Sigmoid colon (tissue), 7 donors: Measurements from ENCODE around the gene GALP. TPM values are rescaled to one million over a fixed set of nuclear protein-coding genes. Genes with fewer than 3 reads are reported as not detected.
"Not testable (repeated sequence)": the region's sequence is repeated elsewhere in the genome, so short reads cannot be mapped to it uniquely, and the experiment has no call there.

Source experiments
- DNase-seq: peaks from one replicate; pipeline ENCODE4 v3.0.0-alpha.2; 2019
- H3K27ac ChIP-seq, 4 donors: fragments of 200-600 bp; sonication (generic); one replicate each; pipeline ENCODE4 v1.5.1; 2016 to 2019; ENCODE audit warnings: mild to moderate bottlenecking in 1 of 4
- H3K27me3 ChIP-seq, 3 donors: fragments of 200-600 bp; sonication (generic); one replicate each; pipeline ENCODE4 v1.5.1; 2019; ENCODE audit warnings: mild to moderate bottlenecking in 1 of 3
- H3K36me3 ChIP-seq, 4 donors: fragments of 200-600 bp; sonication (generic); one replicate each; pipeline ENCODE4 v1.5.1; 2016 to 2019
- H3K4me1 ChIP-seq, 4 donors: fragments of 200-600 bp; sonication (generic); one replicate each; pipeline ENCODE4 v1.5.1; 2017 to 2019
- H3K4me3 ChIP-seq, 4 donors: fragments of 200-600 bp; sonication (generic); one replicate each; pipeline ENCODE4 v1.5.1; 2017 to 2019; ENCODE audit warnings: mild to moderate bottlenecking in 2 of 4, moderate library complexity in 1 of 4
- H3K9me3 ChIP-seq, 4 donors: fragments of 200-600 bp in 3 of 4; sonication (generic) in 3 of 4; one replicate each; pipeline versions ENCODE4 v1.5.1 to v1.6.1; 2013 to 2019
- EP300 ChIP-seq, 4 donors: sonication (generic); formaldehyde crosslinking; IDR thresholded peaks; one replicate each; pipeline ENCODE4 v1.6.1; 2017; ENCODE audit warnings: antibody characterized with exemption in 4 of 4
- POLR2A ChIP-seq, 2 donors: fragments of 450-650 bp; IDR thresholded peaks; one replicate each; pipeline ENCODE4 v1.6.1; 2016; ENCODE audit warnings: antibody characterized with exemption in 2 of 2, mild to moderate bottlenecking in 2 of 2, moderate library complexity in 2 of 2
- POLR2AphosphoS5 ChIP-seq, 4 donors: sonication (generic); formaldehyde crosslinking; IDR thresholded peaks; one replicate each; pipeline ENCODE4 v1.6.1; 2017; ENCODE audit warnings: antibody characterized with exemption in 4 of 4
- WGBS, 2 donors: extraction: QIAGEN DNeasy Blood & Tissue Kit; methylation state at CpG; one replicate each; pipeline ENCODE4 v1.1.7; 2013; 5-methylcytosine and 5-hydroxymethylcytosine counted together
- intact Hi-C: fragments of 100-400 bp; cut with DNase I; formaldehyde crosslinking; loops from one replicate; pipeline ENCODE4 v1.15.1; 2023
- polyA plus RNA-seq, 3 donors: library from polyadenylated mRNA; stranded (reverse); fragments of 200-250 nt; gene quantifications; one replicate each; pipeline ENCODE4 v1.2.3, GENCODE V29; 2013
- total RNA-seq, 4 donors: library from RNA; depleted of rRNA; stranded (reverse); fragments of >200 nt; gene quantifications; one replicate each; pipeline ENCODE4 v1.1.0, GENCODE V29; 2016
- TF ChIP-seq, protein P1 (sequence below), 4 experiments: fragments of 450-650 bp in 3 of 4; fragments of 200-600 bp in 1 of 4; IDR thresholded peaks; one replicate each; pipeline ENCODE4 v1.5.1; 2016 to 2019; ENCODE audit warnings: antibody characterized with exemption in 4 of 4, mild to moderate bottlenecking in 3 of 4, moderate library complexity in 2 of 4
- donor health status: healthy with polysubstance abuse.
- donor health status: Bipolar disorder and iron deficiency.
- donor health status: healthy.

Gene GALP
- total and polyA plus RNA-seq, 7 donors = not detected

DNA sequence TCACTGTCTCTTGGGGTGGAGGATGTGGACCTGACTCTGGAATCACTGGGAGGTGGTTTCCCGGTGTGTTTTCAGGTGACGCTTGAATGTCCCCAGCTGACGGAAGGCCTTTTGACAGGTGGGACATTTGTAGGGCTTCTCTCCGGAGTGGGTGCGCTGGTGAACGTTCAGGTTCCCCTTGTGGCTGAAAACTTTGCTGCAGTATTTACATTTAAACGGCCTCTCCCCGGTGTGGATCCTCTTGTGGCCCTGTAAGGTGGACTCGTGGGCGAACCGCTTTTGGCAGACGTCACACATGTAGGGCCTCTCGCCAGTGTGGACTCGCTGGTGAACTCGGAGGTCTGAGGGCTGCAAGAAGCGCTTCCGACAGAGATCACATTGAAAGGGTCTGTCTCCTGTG is 14.0 kb downstream of the GALP start:
- intact Hi-C loops = no loop called here
- H3K36me3 ChIP-seq = no peaks in the 10 kb centered on the region
- H3K27ac ChIP-seq = no peak overlapping the region
- TF ChIP-seq EP300 (IDR thresholded peaks at IDR 0.05) (no peak), POLR2A (IDR thresholded peaks at IDR 0.05) (no peak), POLR2AphosphoS5 (IDR thresholded peaks at IDR 0.05) (no peak)
- TF ChIP-seq, protein P1, sequence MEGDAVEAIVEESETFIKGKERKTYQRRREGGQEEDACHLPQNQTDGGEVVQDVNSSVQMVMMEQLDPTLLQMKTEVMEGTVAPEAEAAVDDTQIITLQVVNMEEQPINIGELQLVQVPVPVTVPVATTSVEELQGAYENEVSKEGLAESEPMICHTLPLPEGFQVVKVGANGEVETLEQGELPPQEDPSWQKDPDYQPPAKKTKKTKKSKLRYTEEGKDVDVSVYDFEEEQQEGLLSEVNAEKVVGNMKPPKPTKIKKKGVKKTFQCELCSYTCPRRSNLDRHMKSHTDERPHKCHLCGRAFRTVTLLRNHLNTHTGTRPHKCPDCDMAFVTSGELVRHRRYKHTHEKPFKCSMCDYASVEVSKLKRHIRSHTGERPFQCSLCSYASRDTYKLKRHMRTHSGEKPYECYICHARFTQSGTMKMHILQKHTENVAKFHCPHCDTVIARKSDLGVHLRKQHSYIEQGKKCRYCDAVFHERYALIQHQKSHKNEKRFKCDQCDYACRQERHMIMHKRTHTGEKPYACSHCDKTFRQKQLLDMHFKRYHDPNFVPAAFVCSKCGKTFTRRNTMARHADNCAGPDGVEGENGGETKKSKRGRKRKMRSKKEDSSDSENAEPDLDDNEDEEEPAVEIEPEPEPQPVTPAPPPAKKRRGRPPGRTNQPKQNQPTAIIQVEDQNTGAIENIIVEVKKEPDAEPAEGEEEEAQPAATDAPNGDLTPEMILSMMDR (IDR thresholded peaks at IDR 0.05) = no peak
- no peaks in the 10 kb centered on the region for H3K9me3 ChIP-seq
- 76 to 78% methylated on average over 17 of the region's 17 CpGs for WGBS, 2 donors
- no peak for DNase-seq
- H3K4me3 ChIP-seq = no peak overlapping the region
- H3K27me3 ChIP-seq = peaks cover 0 to 7% (median 0%) of the 10 kb centered on the region in 3 donors
- no peaks in the 10 kb centered on the region for H3K4me1 ChIP-seq

DNA sequence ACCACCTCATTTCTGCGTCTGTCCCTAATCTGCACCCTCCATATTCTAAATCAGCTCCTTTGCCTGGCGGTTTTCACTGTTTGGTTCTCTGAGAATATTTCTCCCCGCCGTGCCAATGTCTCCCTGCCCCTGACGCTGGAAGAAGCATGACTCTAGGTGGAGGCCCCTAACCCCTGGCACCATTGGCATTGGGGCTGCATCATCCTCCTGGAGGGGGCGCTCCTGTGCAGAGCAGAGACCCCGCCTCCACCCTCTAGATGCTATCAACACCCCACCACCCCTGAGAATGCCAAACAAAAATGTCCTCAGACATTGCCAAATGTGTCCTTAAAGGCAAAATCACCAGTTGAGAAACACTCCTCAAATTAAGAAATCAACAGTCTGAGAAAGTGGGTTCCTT is 15.3 kb downstream of the GALP start:
- intact Hi-C loops = no loop called here
- WGBS, 2 donors = 75 to 82% methylated on average over 7 of the region's 7 CpGs

DNA sequence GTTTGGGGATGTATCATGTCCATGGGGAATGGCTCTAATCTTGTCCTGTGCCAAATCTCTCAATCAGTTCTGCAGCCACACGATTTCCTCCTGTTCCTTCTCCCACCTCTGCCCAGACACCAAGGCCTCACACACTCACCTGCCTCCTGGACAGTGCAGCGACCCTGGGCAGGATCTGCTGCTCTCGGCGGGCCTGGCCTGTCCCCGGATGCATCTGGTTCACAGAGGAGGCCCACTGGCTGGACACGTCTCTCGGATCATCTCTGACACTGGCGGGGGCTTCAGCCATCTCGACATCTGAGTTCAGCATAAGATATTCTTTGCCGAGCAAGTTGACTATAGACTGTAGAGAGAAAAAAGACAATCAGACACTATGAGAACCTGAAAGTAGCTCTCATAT is 15.9 kb downstream of the GALP start:
- Histone ChIP-seq H3K27me3 (peaks cover 0 to 1% (median 0%) of the 10 kb centered on the region in 3 donors), H3K27ac (no peak overlapping the region), H3K36me3 (no peaks in the 10 kb centered on the region), H3K9me3 (no peaks in the 10 kb centered on the region), H3K4me1 (no peaks in the 10 kb centered on the region), H3K4me3 (no peak overlapping the region)
- 87 to 88% methylated on average over 10 of the region's 10 CpGs for WGBS, 2 donors
- TF ChIP-seq EP300 (IDR thresholded peaks at IDR 0.05) = no peak
- no peak for TF ChIP-seq POLR2AphosphoS5 (IDR thresholded peaks at IDR 0.05)
- TF ChIP-seq, protein P1 (IDR thresholded peaks at IDR 0.05) = no peak
- TF ChIP-seq POLR2A (IDR thresholded peaks at IDR 0.05) = no peak
- DNase-seq = no peak
- intact Hi-C loops = no loop called here

More for the DNA sequence above, 15.3 kb downstream of the GALP start:
- no peak for DNase-seq
- Histone ChIP-seq H3K4me1 (no peaks in the 10 kb centered on the region), H3K9me3 (no peaks in the 10 kb centered on the region), H3K4me3 (no peak overlapping the region), H3K27me3 (peaks cover 0 to 6% (median 0%) of the 10 kb centered on the region in 3 donors), H3K36me3 (no peaks in the 10 kb centered on the region), H3K27ac (no peak overlapping the region)
- TF ChIP-seq POLR2AphosphoS5 (IDR thresholded peaks at IDR 0.05) = no peak
- TF ChIP-seq EP300 (IDR thresholded peaks at IDR 0.05) = no peak

DNA sequence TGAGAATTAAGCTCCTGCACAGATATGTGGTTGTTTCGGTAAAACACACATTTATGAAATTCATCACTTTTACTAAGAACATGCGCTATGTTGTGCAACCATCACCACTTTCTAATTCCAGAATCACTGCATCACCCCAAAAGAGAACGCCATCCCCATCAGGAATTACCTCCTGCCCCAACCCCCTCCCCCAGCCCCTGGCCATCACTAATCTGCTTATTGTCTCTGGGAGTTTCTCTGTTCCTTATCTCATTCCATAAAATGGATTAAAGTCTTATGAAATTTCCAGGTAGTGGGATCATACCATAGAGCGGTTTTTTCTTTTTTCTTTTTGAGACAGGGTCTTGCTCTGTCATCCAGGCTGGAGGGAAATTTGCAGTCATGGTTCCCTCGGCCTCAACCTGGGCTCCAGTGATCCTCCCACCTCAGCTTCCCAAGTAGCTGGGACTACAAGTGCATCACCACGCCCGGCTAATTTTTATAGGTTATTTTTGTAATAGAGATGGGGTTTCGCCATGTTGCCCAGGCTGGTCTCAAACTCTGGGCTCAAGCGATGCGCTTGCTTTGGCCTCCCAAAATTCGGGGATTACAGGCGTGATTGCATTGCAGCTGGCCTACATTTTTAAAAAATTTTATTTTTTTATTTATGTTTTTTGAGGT is 18.3 kb downstream of the GALP start:
- 89 to 91% methylated on average over 12 of the region's 12 CpGs for WGBS, 2 donors
- Histone ChIP-seq H3K27me3 (no peaks in the 10 kb centered on the region), H3K4me1 (no peaks in the 10 kb centered on the region), H3K27ac (no peak overlapping the region), H3K9me3 (no peaks in the 10 kb centered on the region), H3K4me3 (no peak overlapping the region), H3K36me3 (no peaks in the 10 kb centered on the region)
- DNase-seq = no peak
- no peak for TF ChIP-seq POLR2A (IDR thresholded peaks at IDR 0.05)
- no peak for TF ChIP-seq EP300 (IDR thresholded peaks at IDR 0.05)
- TF ChIP-seq, protein P1 (IDR thresholded peaks at IDR 0.05) = no peak
- TF ChIP-seq POLR2AphosphoS5 (IDR thresholded peaks at IDR 0.05) = no peak
- intact Hi-C loops = no loop called here

DNA sequence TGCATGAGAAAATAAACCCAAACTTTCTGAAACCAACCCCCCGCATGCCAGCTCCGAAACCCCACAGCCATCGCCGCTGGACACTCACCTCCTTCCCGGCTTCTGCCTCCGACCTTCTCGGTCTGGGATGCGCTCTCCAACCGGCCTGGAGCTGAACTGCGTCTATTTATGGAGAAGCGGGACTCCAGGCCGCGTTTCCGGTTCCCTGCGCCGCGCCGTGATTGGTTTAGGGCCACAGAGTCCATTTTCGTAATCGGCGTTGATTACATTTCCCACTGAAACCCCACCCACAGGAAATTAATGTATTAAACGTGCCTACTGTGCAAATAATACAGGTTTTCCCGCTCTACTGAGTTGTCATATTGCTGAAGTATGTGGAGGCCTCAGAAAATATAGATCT is 21.8 kb downstream of the GALP start, which contains the start of gene ZSCAN5B:
Gene ZSCAN5B (minus strand): TSS at position 138 of the 400 bp plus-strand sequence. CDS start 4,731 bp downstream, outside the sequence.
- H3K27ac ChIP-seq, H3K4me1 ChIP-seq, H3K27me3 ChIP-seq, DNase-seq, H3K36me3 ChIP-seq, H3K4me3 ChIP-seq, H3K9me3 ChIP-seq, intact Hi-C loops: not testable (repeated sequence)
- WGBS, 2 donors = 89 to 92% methylated on average over 23 of the region's 23 CpGs

DNA sequence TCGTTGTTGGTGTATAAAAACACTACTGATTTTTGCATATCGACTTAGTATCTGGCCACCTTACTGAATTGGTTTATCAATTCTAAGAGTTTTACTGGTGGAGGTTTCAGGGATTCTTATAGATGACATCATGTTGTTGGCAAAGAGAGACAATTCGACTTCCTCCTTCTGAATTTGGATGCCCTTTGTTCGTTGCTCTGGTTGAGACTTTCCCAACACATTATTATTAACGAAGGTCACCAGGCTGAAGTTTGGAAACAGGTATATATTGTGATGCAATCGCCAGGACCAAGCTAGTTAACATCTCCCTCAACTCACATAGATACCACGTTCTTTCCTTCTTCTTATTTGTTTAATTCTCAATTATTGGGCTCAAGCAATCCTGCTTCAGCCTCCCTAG is 23.9 kb downstream of the GALP start:
- 54 to 73% methylated on average over 7 of the region's 7 CpGs for WGBS, 2 donors
- no peak overlapping the region for H3K4me3 ChIP-seq
- no peaks in the 10 kb centered on the region for H3K27me3 ChIP-seq
- TF ChIP-seq, protein P1 (IDR thresholded peaks at IDR 0.05) = no peak
- TF ChIP-seq POLR2A (IDR thresholded peaks at IDR 0.05) = no peak
- no peak for TF ChIP-seq POLR2AphosphoS5 (IDR thresholded peaks at IDR 0.05)
- TF ChIP-seq EP300 (IDR thresholded peaks at IDR 0.05) = no peak
- no peak for DNase-seq
- no peaks in the 10 kb centered on the region for H3K36me3 ChIP-seq
- no peak overlapping the region for H3K27ac ChIP-seq
- H3K9me3 ChIP-seq = no peaks in the 10 kb centered on the region
- intact Hi-C loops = no loop called here
- no peaks in the 10 kb centered on the region for H3K4me1 ChIP-seq
